Activated CD4-positive, alpha-beta T cell treated with anti-CD3 and anti-CD28 coated beads for 36 hours (primary cell): ENCODE results near the gene OTOL1. TPM values are rescaled to one million over a fixed set of nuclear protein-coding genes. Genes with fewer than 3 reads are reported as not detected.
"Not testable (repeated sequence)": the region's sequence is repeated elsewhere in the genome, so short reads cannot be mapped to it uniquely, and the experiment has no call there.

Experiments
- ATAC-seq: fragments of 200-7000 bp; cut with Tn5 transposase; one replicate; pipeline ENCODE4 v1.10.0; 2021; ENCODE audit warnings: mild to moderate bottlenecking, moderate library complexity
- CTCF ChIA-PET: fragments of 350-600 bp; sonication (Branson Sonifier 250); formaldehyde crosslinking; loops from one replicate; lab custom pipeline; 2021; ENCODE audit warnings: antibody characterized with exemption; lab: Charles Lee
- POLR2A ChIA-PET: fragments of 350-600 bp; sonication (Branson Sonifier 250); formaldehyde crosslinking; loops from one replicate; lab custom pipeline; 2021; ENCODE audit warnings: antibody characterized with exemption, inconsistent platforms; lab: Charles Lee
- DNase-seq: peaks from one replicate; pipeline ENCODE4 v3.0.0-alpha.2; 2020
- H3K27ac Mint-ChIP-seq: one replicate; pipeline ENCODE4 v1.8.0; 2021; ENCODE audit warnings: mixed read lengths
- H3K27me3 Mint-ChIP-seq: one replicate; pipeline ENCODE4 v1.8.0; 2021; ENCODE audit warnings: mixed read lengths
- H3K36me3 Mint-ChIP-seq: one replicate; pipeline ENCODE4 v1.8.0; 2021; ENCODE audit warnings: low read depth, mixed read lengths
- H3K4me1 Mint-ChIP-seq: one replicate; pipeline ENCODE4 v1.8.0; 2021; ENCODE audit warnings: mixed read lengths
- H3K4me3 Mint-ChIP-seq: one replicate; pipeline ENCODE4 v1.8.0; 2021; ENCODE audit warnings: mild to moderate bottlenecking, moderate library complexity, mixed read lengths
- H3K9me3 Mint-ChIP-seq: one replicate; pipeline ENCODE4 v1.8.0; 2021; ENCODE audit warnings: low read depth, mixed read lengths
- intact Hi-C, 2 experiments: fragments of 100-400 bp; cut with DNase I in 1 of 2; cut with micrococcal nuclease in 1 of 2; formaldehyde crosslinking; loops; one replicate each; pipeline versions ENCODE4 v1.14.2 to v1.15.1; 2022 to 2024; cut with DNase I, micrococcal nuclease
- total RNA-seq, 2 experiments: library from RNA; stranded (reverse); gene quantifications; one replicate each; pipeline ENCODE4 v1.2.3, GENCODE V29; 2021

Gene OTOL1
- total RNA-seq, 2 experiments from 2014 or later: not detected

GRCh38 chr3:161488284-161488683 lies 8.3 kb upstream of the OTOL1 start:
- H3K27me3 Mint-ChIP-seq: peaks cover 17% of the 10 kb centered on the region
- H3K4me1 Mint-ChIP-seq, H3K9me3 Mint-ChIP-seq, H3K4me3 Mint-ChIP-seq, intact Hi-C loops, ATAC-seq, DNase-seq, H3K27ac Mint-ChIP-seq, H3K36me3 Mint-ChIP-seq, CTCF ChIA-PET, POLR2A ChIA-PET: not testable (repeated sequence)

- Mint-ChIP-seq H3K9me3 (no peaks in the 10 kb centered on the region), H3K27me3 (peaks cover 19% of the 10 kb centered on the region), H3K36me3 (no peaks in the 10 kb centered on the region), H3K4me3 (no peak overlapping the region), H3K4me1 (no peaks in the 10 kb centered on the region), H3K27ac (no peak overlapping the region)
- ChIA-PET POLR2A (no interaction called here), CTCF (no interaction called here)
- no peak for DNase-seq
- intact Hi-C loops: no loop called here
- ATAC-seq: no peak
These were observed 7.2 kb upstream of the OTOL1 start for GRCh38 chr3:161489395-161489794.

GRCh38 chr3:161490845-161491244 lies 5.8 kb upstream of the OTOL1 start:
- intact Hi-C loops, POLR2A ChIA-PET, H3K9me3 Mint-ChIP-seq, H3K4me3 Mint-ChIP-seq, H3K4me1 Mint-ChIP-seq, H3K27ac Mint-ChIP-seq, CTCF ChIA-PET, H3K36me3 Mint-ChIP-seq, ATAC-seq, DNase-seq: not testable (repeated sequence)
- H3K27me3 Mint-ChIP-seq: peaks cover 16% of the 10 kb centered on the region

GRCh38 chr3:161498259-161498921 lies 1.8 kb downstream of the OTOL1 start:
- POLR2A ChIA-PET: no interaction called here
- intact Hi-C loops: no loop called here
- no peak overlapping the region for H3K27ac Mint-ChIP-seq
- DNase-seq (no peak), ATAC-seq (no peak)
- CTCF ChIA-PET: interaction anchor here (0.8 kb wide), 1 partner anchor 14 kb away, joined by 3 read pairs; no protein-coding TSS in a partner anchor
- no peak overlapping the region for H3K4me3 Mint-ChIP-seq
- H3K4me1 Mint-ChIP-seq: no peaks in the 10 kb centered on the region
- peaks cover 7% of the 10 kb centered on the region for H3K9me3 Mint-ChIP-seq
- no peaks in the 10 kb centered on the region for H3K36me3 Mint-ChIP-seq
- peaks cover 11% of the 10 kb centered on the region for H3K27me3 Mint-ChIP-seq

- DNase-seq (no peak), ATAC-seq (no peak)
- POLR2A ChIA-PET: interaction anchor here (0.6 kb wide), 1 partner anchor 31 kb away, joined by 3 read pairs; no protein-coding TSS in a partner anchor
- Mint-ChIP-seq H3K27me3 (peaks cover 9% of the 10 kb centered on the region), H3K36me3 (no peaks in the 10 kb centered on the region), H3K4me3 (no peak overlapping the region), H3K4me1 (no peaks in the 10 kb centered on the region), H3K9me3 (peaks cover 4% of the 10 kb centered on the region), H3K27ac (no peak overlapping the region)
- intact Hi-C loops: no loop called here
- CTCF ChIA-PET: no interaction called here
These were observed 3.6 kb downstream of the OTOL1 start for GRCh38 chr3:161500068-161500796.

- ATAC-seq (no peak), DNase-seq (no peak)
- Mint-ChIP-seq H3K27ac (no peak overlapping the region), H3K27me3 (peaks cover 3% of the 10 kb centered on the region), H3K9me3 (no peaks in the 10 kb centered on the region), H3K4me3 (no peak overlapping the region), H3K4me1 (no peaks in the 10 kb centered on the region), H3K36me3 (no peaks in the 10 kb centered on the region)
- POLR2A ChIA-PET: no interaction called here
- intact Hi-C loops: no loop called here
- CTCF ChIA-PET: no interaction called here
These were observed 6.7 kb downstream of the OTOL1 start for GRCh38 chr3:161503271-161503670.

- Mint-ChIP-seq H3K4me3 (no peak overlapping the region), H3K36me3 (no peaks in the 10 kb centered on the region), H3K27me3 (no peaks in the 10 kb centered on the region), H3K27ac (no peak overlapping the region), H3K9me3 (peaks cover 2% of the 10 kb centered on the region), H3K4me1 (no peaks in the 10 kb centered on the region)
- intact Hi-C loops: no loop called here
- ATAC-seq (no peak), DNase-seq (no peak)
- ChIA-PET POLR2A (no interaction called here), CTCF (interaction anchor here (1.3 kb wide), 1 partner anchor 14 kb away, joined by 4 read pairs; no protein-coding TSS in a partner anchor)
These were observed 12.4 kb downstream of the OTOL1 start for GRCh38 chr3:161508852-161509477.

GRCh38 chr3:161510510-161511260 lies 14.1 kb downstream of the OTOL1 start:
- CTCF ChIA-PET: no interaction called here
- Mint-ChIP-seq H3K27me3 (no peaks in the 10 kb centered on the region), H3K4me1 (no peaks in the 10 kb centered on the region)

GRCh38 chr3:161523916-161524315 lies 27.3 kb downstream of the OTOL1 start:
- Mint-ChIP-seq H3K4me1 (no peaks in the 10 kb centered on the region), H3K36me3 (no peaks in the 10 kb centered on the region), H3K27me3 (no peaks in the 10 kb centered on the region), H3K4me3 (no peak overlapping the region), H3K27ac (no peak overlapping the region), H3K9me3 (no peaks in the 10 kb centered on the region)
- DNase-seq (no peak), ATAC-seq (no peak)
- POLR2A ChIA-PET: no interaction called here
- intact Hi-C loops: no loop called here
- CTCF ChIA-PET: no interaction called here

More at GRCh38 chr3:161510510-161511260, 14.1 kb downstream of the OTOL1 start:
- POLR2A ChIA-PET: interaction anchor here (0.5 kb wide), 1 partner anchor 323 kb away, joined by 3 read pairs; no protein-coding TSS in a partner anchor
- H3K4me3 Mint-ChIP-seq: no peak overlapping the region
- intact Hi-C loops: no loop called here
- no peak overlapping the region for H3K27ac Mint-ChIP-seq
- DNase-seq (no peak), ATAC-seq (no peak)
- peaks cover 2% of the 10 kb centered on the region for H3K9me3 Mint-ChIP-seq
- no peaks in the 10 kb centered on the region for H3K36me3 Mint-ChIP-seq

- POLR2A ChIA-PET: no interaction called here
- Mint-ChIP-seq H3K27ac (no peak overlapping the region), H3K4me1 (no peaks in the 10 kb centered on the region), H3K9me3 (no peaks in the 10 kb centered on the region), H3K4me3 (no peak overlapping the region), H3K36me3 (no peaks in the 10 kb centered on the region), H3K27me3 (no peaks in the 10 kb centered on the region)
- CTCF ChIA-PET: interaction anchor here (0.6 kb wide), 1 partner anchor 680 kb away, joined by 3 read pairs; no protein-coding TSS in a partner anchor
- DNase-seq: no peak
- ATAC-seq: no peak
- intact Hi-C loops: no loop called here
These were observed 35.3 kb downstream of the OTOL1 start for GRCh38 chr3:161531930-161532329.

- H3K9me3 Mint-ChIP-seq: no peaks in the 10 kb centered on the region
- H3K4me3 Mint-ChIP-seq: no peak overlapping the region
- no peak overlapping the region for H3K27ac Mint-ChIP-seq
- H3K36me3 Mint-ChIP-seq: no peaks in the 10 kb centered on the region
- intact Hi-C loops: no loop called here
- H3K27me3 Mint-ChIP-seq: no peaks in the 10 kb centered on the region
- CTCF ChIA-PET: no interaction called here
- ATAC-seq: no peak
- POLR2A ChIA-PET: no interaction called here
- no peaks in the 10 kb centered on the region for H3K4me1 Mint-ChIP-seq
- no peak for DNase-seq
These were observed 44.0 kb downstream of the OTOL1 start for GRCh38 chr3:161540594-161540993.
